HCT116 (cell line): Measurements from ENCODE around the gene KANK3.
"Not testable (repeated sequence)": the region's sequence is repeated elsewhere in the genome, so short reads cannot be mapped to it uniquely, and the experiment has no call there.

ENCODE experiments used
- POLR2A ChIP-seq: IDR thresholded peaks from 2 replicates; pipeline ENCODE4 v1.7.0; 2011; ENCODE audit warnings: borderline replicate concordance; ENCODE audit not compliant: insufficient read depth, insufficient read length; ENCODE audit errors: extremely low read depth
- SRF ChIP-seq: IDR thresholded peaks from 2 replicates; pipeline ENCODE4 v1.6.1; 2012; ENCODE audit warnings: low read depth
- TF ChIP-seq, protein P1 (sequence below), 3 experiments: fragments of 200-600 bp in 1 of 3; sonication (generic) in 1 of 3; IDR thresholded peaks in 2 of 3; conservative IDR thresholded peaks in 1 of 3; 2 replicates each; pipeline ENCODE4 v1.5.1; 2012 to 2017; ENCODE audit warnings: low read depth in 2 of 3, low read length in 2 of 3, antibody characterized with exemption in 1 of 3, borderline replicate concordance in 1 of 3, control low read depth in 1 of 3, mild to moderate bottlenecking in 1 of 3, mixed read lengths in 1 of 3, mixed run types in 1 of 3, moderate library complexity in 1 of 3; ENCODE audit not compliant: insufficient read depth in 1 of 3

DNA sequence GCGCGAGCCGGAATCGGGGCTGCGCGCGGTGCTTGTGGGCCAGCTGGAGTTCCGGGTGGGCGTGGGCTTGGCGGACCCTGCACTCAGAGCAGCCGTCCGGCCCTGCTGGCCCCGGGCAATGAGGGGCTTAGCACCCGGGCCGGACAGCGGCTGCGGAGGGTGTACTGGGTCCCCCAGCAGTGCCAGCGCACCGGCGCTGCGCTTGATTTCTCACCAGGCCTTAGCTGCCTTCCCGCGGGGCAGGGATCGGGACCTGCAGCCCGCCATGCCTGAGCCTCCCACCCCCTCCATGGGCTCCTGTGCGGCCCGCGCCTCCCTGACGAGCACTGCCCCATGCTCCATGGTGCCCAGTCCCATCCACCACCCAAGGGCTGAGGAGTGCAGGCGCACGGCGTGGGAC, 32.7 kb upstream of the KANK3 start:
- TF ChIP-seq, protein P1, sequence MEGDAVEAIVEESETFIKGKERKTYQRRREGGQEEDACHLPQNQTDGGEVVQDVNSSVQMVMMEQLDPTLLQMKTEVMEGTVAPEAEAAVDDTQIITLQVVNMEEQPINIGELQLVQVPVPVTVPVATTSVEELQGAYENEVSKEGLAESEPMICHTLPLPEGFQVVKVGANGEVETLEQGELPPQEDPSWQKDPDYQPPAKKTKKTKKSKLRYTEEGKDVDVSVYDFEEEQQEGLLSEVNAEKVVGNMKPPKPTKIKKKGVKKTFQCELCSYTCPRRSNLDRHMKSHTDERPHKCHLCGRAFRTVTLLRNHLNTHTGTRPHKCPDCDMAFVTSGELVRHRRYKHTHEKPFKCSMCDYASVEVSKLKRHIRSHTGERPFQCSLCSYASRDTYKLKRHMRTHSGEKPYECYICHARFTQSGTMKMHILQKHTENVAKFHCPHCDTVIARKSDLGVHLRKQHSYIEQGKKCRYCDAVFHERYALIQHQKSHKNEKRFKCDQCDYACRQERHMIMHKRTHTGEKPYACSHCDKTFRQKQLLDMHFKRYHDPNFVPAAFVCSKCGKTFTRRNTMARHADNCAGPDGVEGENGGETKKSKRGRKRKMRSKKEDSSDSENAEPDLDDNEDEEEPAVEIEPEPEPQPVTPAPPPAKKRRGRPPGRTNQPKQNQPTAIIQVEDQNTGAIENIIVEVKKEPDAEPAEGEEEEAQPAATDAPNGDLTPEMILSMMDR (IDR thresholded peaks at IDR 0.05 in 2 of 3, conservative IDR thresholded peaks at IDR 0.05 in 1 of 3; ENCODE audit: borderline replicate concordance in 1 of 3, insufficient read depth in 1 of 3, low read depth in 2 of 3, low read length in 2 of 3) = not testable (repeated sequence)
- TF ChIP-seq SRF, POLR2A: not testable (repeated sequence)
